HG03469 (cell line): ENCODE results near the gene SPACA7.

Experiments used
- ATAC-seq: cut with Tn5 transposase; IDR thresholded peaks from one replicate; pipeline ENCODE4 v1.9.1; 2021; ENCODE audit warnings: mild to moderate bottlenecking, moderate library complexity, moderate number of reproducible peaks; ENCODE audit not compliant: unreplicated experiment

Gene SPACA7

DNA sequence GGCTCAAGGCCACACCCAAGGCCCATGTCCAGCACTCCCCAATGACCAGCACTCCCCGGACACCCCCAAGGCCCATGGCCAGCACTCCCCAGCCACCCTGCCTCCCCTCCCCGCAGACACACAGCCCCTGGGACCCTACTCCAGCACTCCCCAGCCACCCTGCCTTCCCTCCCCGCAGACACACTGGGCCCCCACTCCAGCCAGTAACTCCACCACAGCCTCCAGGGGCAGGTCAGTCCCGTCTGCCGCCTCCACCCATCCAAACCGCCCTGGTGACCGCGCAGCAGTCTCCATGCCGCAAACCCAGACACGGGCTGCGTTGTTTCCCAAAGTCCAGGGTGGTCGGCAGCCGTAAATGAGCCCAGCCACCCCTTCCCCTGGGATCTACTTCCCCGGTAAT, 70.7 kb downstream of the SPACA7 start:
- no peak for ATAC-seq

- ATAC-seq, result no peak
These were observed 71.2 kb downstream of the SPACA7 start for GRCh38 chr13:112447306-112447705.

- ATAC-seq, result no peak
These were observed 71.8 kb downstream of the SPACA7 start for GRCh38 chr13:112447761-112448603.

- ATAC-seq, result no peak
These were observed 72.7 kb downstream of the SPACA7 start for GRCh38 chr13:112448621-112449544.

DNA sequence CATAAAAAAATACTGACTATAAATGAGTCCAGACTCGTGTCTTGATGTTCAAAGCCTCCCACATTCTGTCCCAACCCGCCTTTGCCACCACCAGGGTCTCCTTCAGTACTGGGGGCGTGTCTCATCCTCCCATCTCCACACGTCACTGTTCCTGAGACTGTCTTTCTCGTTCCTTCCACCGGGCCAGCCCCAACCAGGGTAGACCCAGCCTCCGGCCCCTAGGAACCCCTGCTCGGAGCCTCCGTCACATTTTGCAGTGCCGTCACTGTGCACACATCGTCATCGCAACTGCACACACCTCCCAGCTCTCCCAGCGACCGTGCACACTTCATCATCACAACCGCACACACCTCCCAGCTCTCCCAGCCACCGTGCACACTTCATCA, 73.4 kb downstream of the SPACA7 start:
- ATAC-seq, result no peak

- no peak for ATAC-seq
These were observed 74.2 kb downstream of the SPACA7 start for GRCh38 chr13:112450118-112450903.

GRCh38 chr13:112450904-112451240, 74.7 kb downstream of the SPACA7 start:
- no peak for ATAC-seq

GRCh38 chr13:112451512-112452379, 75.6 kb downstream of the SPACA7 start:
- ATAC-seq, result no peak

DNA sequence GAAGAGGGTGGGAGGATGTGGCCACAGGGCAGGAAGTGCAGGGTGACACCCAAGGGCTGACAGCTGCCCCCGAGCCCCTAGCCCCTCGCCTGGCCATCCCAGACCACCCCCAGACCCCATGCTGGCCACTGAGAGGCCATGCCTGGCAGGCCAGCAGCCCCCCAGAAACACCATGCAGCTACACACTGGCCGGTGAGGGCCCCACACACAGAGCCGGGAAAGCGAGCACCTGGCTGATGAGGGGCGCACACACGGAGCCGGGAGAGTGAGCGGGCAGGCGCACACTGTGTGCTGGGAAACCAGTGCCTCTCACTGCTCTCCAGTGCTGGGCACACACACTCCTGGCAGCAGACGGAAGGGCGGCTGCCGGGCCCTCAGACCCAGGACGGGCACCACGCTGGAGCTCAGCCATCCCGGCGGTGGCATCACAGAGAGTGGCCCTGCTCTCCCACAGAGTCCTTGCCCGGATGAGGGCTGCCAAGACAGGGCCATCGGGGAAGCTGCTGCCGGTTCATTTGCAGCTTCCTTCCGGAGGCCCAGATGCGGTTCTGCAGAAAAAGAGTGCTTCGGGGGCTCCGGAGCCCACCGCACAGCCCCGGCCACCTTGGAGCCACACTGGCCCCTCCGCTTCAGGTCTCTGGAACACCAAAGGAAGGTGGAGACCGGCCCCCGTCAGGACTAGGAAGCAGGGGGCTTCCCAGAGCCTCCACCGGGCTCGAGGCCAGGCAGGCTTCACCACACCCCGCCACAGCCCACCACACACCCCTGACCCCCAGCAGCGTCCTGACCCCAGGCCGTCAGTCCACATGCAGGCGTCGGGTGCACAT, 76.4 kb downstream of the SPACA7 start:
- ATAC-seq, result no peak

- ATAC-seq, result no peak
These were observed 77.2 kb downstream of the SPACA7 start for GRCh38 chr13:112453207-112453829.

DNA sequence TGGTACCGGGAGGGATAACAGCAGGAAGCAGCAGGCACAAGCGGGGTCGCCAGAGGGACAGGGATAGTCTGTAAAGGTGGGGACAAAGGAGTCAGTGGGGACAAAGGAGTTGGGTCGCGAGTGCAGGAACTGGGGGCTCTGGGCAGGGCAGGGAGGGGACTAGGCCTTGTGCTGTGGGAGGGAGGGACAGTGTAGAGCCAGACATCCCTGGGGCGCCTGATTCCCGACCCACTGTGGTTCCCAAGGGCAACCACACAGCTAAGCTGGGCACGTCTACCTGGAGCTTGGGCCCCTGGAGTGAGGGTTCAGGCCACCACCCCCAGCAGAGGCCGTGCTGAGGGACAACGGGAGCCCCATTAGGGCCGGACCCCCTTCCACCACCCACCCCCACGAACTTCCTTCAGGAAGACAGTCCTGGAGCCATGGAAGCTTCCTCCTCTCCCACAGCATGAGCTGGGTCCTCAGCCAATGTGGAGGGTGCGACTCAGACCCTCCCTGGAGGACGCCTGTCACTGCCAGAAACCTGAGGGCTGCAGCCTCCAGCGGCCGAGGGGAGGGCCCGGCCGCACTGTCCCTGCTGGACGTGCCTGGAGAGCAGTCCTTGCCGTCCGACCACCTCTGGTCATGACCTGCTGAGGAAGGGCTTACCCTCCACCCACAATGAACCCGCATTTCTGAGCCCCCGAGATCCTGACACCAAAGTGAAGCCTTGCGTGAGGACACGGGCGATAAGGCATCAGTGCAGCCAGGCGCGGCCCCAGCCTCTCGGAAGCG, 77.9 kb downstream of the SPACA7 start:
- ATAC-seq, result no peak

GRCh38 chr13:112454648-112455334, 78.6 kb downstream of the SPACA7 start:
- ATAC-seq, result no peak

DNA sequence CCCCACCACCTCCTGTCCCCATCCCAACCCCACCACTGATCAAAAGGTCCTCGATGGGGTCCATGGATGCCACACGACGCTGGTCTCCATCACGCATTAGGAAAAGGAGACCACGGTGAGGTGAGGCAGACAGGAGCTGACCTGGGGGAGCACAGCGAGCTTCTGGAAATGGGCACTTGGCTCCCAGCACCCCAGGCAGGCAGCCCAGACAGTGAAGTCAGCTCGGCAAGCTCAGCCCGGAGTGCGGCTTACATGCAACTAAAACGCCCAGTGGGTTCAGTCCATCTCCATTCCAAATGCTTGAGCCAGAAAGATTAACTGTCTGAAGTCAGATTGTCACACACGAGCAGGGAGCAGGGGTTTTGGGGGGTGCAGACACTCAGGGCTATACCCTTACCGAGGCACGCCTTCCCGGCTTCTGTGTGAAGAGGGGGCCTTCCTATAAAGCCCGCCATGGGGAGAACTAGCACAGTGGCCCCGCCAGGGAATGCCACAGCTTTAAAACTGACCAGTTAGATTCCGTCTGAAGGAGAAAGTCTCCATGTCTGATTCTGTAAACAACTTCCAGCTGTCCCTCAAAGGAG, 79.4 kb downstream of the SPACA7 start:
- no peak for ATAC-seq

GRCh38 chr13:112456138-112457056, 80.2 kb downstream of the SPACA7 start:
- ATAC-seq, result no peak

GRCh38 chr13:112457081-112457480, 80.9 kb downstream of the SPACA7 start:
- ATAC-seq, result no peak

- no peak for ATAC-seq
These were observed 81.3 kb downstream of the SPACA7 start for GRCh38 chr13:112457485-112457884.
